Urothelium cell line (cell line): Measurements from ENCODE around the gene PPP1R1A.
A peak's percentile ranks its signal among the peaks of the same experiment; 100 is the strongest.

Experiments
- DNase-seq: peaks from one replicate; pipeline ENCODE4 v3.0.0; 2011; ENCODE audit warnings: low spot score, mixed read lengths
- FAIRE-seq: peaks from 2 replicates; lab custom pipeline; 2011; peaks lifted over from hg19 to GRCh38; lab: Jason Lieb, UNC

The PPP1R1A gene

GRCh38 chr12:54603872-54604271 is 15.4 kb upstream of the PPP1R1A start:
- no peak for DNase-seq
- FAIRE-seq = peak; percentile 87

- FAIRE-seq (peak; percentile 59), DNase-seq (peak; percentile 81)
Observed at GRCh38 chr12:54603173-54603814, 14.8 kb upstream of the PPP1R1A start.

GRCh38 chr12:54602661-54603060 is 14.2 kb upstream of the PPP1R1A start:
- FAIRE-seq = no peak
- DNase-seq = no peak

- no peak for FAIRE-seq
Observed at GRCh38 chr12:54601841-54602240, 13.4 kb upstream of the PPP1R1A start.

GRCh38 chr12:54598970-54599369 is 10.5 kb upstream of the PPP1R1A start:
- DNase-seq = no peak
- no peak for FAIRE-seq

More at GRCh38 chr12:54601841-54602240, 13.4 kb upstream of the PPP1R1A start:
- DNase-seq = no peak

GRCh38 chr12:54596526-54596946 is 8.1 kb upstream of the PPP1R1A start:
- FAIRE-seq (no peak), DNase-seq (peak; percentile 72)

GRCh38 chr12:54595471-54595870 is 7.0 kb upstream of the PPP1R1A start:
- FAIRE-seq = no peak
- DNase-seq = no peak

- DNase-seq = no peak
- no peak for FAIRE-seq
Observed at GRCh38 chr12:54593725-54594124, 5.3 kb upstream of the PPP1R1A start.

GRCh38 chr12:54593135-54593534 is 4.7 kb upstream of the PPP1R1A start:
- no peak for DNase-seq

GRCh38 chr12:54592316-54592715 is 3.9 kb upstream of the PPP1R1A start:
- no peak for DNase-seq
- FAIRE-seq = no peak

More at GRCh38 chr12:54593135-54593534, 4.7 kb upstream of the PPP1R1A start:
- FAIRE-seq = no peak

GRCh38 chr12:54590978-54591591 is 2.6 kb upstream of the PPP1R1A start:
- no peak for FAIRE-seq
- DNase-seq = no peak

- FAIRE-seq = no peak
Observed at GRCh38 chr12:54589964-54590363, 1.5 kb upstream of the PPP1R1A start.

GRCh38 chr12:54588890-54589267 is 420 bp upstream of the PPP1R1A start:
- DNase-seq = no peak
- no peak for FAIRE-seq

More at GRCh38 chr12:54589964-54590363, 1.5 kb upstream of the PPP1R1A start:
- DNase-seq = no peak

GRCh38 chr12:54587315-54587873 is 1.1 kb downstream of the PPP1R1A start:
- FAIRE-seq = no peak
- DNase-seq = no peak

GRCh38 chr12:54586620-54587019 is 1.8 kb downstream of the PPP1R1A start:
- no peak for FAIRE-seq
- no peak for DNase-seq

GRCh38 chr12:54585243-54585642 is 3.2 kb downstream of the PPP1R1A start:
- FAIRE-seq = no peak

GRCh38 chr12:54584128-54584527 is 4.3 kb downstream of the PPP1R1A start:
- no peak for FAIRE-seq
- DNase-seq = no peak

More at GRCh38 chr12:54585243-54585642, 3.2 kb downstream of the PPP1R1A start:
- no peak for DNase-seq

- FAIRE-seq (no peak), DNase-seq (no peak)
Observed at GRCh38 chr12:54583726-54584125, 4.7 kb downstream of the PPP1R1A start.

GRCh38 chr12:54581412-54581811 is 7.0 kb downstream of the PPP1R1A start:
- FAIRE-seq (no peak), DNase-seq (no peak)

GRCh38 chr12:54579696-54580333 is 8.6 kb downstream of the PPP1R1A start:
- peak; percentile 63 for FAIRE-seq
- peak; percentile 88 for DNase-seq

GRCh38 chr12:54579258-54579657 is 9.2 kb downstream of the PPP1R1A start:
- DNase-seq (no peak), FAIRE-seq (no peak)

- FAIRE-seq = no peak
- no peak for DNase-seq
Observed at GRCh38 chr12:54578778-54579177, 9.7 kb downstream of the PPP1R1A start.
